HG03097 (cell line): Measurements from ENCODE around the gene THADA.
"Not testable (repeated sequence)": the region's sequence is repeated elsewhere in the genome, so short reads cannot be mapped to it uniquely, and the experiment has no call there.

Source experiments
- ATAC-seq: cut with Tn5 transposase; IDR thresholded peaks from one replicate; pipeline ENCODE4 v1.9.1; 2021; ENCODE audit not compliant: unreplicated experiment, low FRiP score

Gene THADA, protein sequence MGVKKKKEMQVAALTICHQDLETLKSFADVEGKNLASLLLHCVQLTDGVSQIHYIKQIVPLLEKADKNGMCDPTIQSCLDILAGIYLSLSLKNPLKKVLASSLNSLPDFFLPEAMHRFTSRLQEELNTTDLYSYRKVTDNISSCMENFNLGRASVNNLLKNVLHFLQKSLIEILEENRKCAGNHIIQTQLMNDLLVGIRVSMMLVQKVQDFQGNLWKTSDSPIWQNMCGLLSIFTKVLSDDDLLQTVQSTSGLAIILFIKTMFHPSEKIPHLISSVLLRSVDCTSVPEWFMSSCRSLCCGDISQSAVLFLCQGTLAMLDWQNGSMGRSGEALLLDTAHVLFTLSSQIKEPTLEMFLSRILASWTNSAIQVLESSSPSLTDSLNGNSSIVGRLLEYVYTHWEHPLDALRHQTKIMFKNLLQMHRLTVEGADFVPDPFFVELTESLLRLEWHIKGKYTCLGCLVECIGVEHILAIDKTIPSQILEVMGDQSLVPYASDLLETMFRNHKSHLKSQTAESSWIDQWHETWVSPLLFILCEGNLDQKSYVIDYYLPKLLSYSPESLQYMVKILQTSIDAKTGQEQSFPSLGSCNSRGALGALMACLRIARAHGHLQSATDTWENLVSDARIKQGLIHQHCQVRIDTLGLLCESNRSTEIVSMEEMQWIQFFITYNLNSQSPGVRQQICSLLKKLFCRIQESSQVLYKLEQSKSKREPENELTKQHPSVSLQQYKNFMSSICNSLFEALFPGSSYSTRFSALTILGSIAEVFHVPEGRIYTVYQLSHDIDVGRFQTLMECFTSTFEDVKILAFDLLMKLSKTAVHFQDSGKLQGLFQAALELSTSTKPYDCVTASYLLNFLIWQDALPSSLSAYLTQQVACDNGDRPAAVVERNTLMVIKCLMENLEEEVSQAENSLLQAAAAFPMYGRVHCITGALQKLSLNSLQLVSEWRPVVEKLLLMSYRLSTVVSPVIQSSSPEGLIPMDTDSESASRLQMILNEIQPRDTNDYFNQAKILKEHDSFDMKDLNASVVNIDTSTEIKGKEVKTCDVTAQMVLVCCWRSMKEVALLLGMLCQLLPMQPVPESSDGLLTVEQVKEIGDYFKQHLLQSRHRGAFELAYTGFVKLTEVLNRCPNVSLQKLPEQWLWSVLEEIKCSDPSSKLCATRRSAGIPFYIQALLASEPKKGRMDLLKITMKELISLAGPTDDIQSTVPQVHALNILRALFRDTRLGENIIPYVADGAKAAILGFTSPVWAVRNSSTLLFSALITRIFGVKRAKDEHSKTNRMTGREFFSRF (N-terminal part only)

DNA sequence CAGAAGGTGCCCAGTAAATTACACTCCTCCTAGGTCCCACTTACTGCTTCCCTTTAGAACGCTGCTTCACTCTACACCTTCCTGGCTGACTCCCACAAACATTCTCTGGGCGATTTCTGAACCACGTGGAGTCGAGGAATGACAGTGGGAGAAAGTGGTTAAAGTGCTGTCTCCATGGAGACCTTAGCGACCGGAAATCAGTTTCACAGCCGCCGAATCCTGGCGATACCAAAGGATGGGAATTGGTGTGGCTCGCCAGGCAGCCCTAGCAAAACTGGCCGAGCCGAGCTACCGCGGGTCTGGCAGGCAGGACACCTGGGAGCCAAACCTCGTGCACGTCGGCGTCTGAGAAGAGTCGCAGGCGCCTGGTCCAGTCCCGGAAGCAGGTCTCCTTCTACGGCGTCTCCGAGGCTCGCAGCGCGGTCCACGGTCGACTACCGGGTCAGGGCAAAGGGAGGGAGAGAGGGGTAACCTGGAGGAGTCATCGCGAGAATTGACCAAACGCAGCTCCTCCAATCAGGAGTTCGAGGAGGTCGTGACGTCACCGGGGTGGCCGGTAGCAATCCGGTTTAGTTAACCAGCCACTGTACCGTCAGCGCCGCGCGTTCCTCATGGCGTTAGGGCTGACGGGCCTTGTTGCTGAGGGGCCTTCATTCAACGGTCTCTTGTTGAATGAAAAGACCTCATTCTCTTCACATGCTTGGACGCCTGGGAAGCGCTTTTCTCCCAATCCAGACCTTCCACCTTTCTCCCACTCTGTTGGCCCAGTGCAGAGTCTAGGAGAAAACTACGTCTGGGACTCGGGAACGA, at the start of gene THADA:
Gene THADA, minus strand, starts transcription at position 436 of the 810 bp plus-strand sequence. CDS start 3,646 bp downstream, outside the sequence.
- peak; percentile 93 for ATAC-seq

GRCh38 chr2:43643680-43644079, 47.8 kb upstream of the THADA start:
- ATAC-seq, result no peak

- ATAC-seq, result no peak
These were observed 46.5 kb upstream of the THADA start for GRCh38 chr2:43642363-43642762.

DNA sequence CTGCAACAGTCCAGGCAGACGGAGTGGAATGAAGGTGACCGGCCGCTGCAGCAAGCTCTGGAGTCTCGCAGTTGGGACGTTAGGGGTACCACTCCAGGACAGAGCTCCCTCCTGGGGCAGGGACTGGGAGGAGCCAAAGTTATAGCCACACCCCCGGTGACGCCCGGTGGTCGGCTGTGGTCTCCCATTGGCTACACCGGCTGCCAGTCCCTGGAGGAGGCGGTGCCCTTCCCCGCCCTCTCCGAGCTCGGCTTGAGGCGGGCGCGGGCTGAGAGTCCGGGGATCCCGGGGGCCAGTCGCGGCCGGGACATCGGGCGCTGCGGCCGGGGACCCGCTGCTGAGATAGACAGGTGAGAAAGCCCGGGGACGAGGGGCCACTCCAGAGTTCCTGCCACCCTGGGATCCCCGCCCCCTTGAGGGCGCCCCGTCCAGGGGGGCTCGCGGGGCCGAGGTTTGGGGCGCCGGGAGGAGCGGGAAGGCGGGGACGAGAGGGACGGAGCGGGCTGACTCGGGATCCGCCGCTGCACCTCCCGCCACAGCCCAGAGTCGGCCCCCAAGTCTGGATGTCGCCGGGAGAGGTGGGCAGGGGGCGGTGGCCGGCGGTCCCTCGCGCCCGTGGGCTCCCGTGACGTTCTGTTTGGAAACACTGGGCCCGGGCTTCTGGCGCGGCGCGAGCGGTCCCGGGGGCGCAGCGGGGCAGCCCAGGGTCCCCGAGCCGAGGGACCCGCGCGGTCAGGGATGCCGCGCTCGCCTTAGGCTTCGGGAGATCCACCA, 41.4 kb upstream of the THADA start, which contains the start of gene PLEKHH2:
Gene PLEKHH2, plus strand, starts transcription at position 231 of the 774 bp plus-strand sequence. CDS start 7,414 bp downstream, outside the sequence.
- peak; percentile 99 for ATAC-seq

- ATAC-seq, result no peak
These were observed 40.8 kb upstream of the THADA start for GRCh38 chr2:43636621-43637020.

GRCh38 chr2:43636153-43636552, 40.3 kb upstream of the THADA start:
- ATAC-seq, result not testable (repeated sequence)

DNA sequence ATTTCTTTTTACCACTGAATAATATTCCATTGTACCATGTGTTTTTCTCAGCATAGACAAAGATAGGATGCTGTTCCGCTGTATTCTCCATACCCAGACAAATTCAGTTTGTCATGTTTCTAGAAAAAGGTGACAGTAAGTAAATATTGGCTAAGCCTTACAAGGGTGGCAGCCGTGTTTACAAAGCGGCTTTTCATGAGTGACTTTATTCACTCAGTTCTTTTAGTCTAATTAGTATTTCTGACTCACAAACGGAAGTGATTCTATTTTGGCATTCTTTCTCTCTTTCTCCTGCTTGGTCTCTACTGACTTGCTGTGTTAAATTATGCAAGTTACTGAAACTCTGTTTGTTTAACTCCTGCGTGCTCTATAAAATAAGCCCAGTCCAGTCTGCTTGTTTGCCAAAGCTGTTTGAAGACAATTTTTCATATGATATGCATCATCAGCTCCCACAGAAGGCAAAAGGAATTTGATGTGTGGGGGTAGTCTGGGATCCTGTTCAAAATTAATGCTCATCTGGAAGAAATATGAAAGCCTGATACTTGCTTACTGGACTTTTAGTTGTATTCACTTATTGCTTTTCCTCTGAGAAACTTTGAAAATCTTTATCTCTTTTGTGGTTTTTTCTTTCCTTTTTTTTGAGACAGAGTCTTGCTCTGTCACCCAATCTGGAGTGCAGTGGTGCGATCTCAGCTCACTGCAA, 38.9 kb upstream of the THADA start:
- ATAC-seq, result no peak

DNA sequence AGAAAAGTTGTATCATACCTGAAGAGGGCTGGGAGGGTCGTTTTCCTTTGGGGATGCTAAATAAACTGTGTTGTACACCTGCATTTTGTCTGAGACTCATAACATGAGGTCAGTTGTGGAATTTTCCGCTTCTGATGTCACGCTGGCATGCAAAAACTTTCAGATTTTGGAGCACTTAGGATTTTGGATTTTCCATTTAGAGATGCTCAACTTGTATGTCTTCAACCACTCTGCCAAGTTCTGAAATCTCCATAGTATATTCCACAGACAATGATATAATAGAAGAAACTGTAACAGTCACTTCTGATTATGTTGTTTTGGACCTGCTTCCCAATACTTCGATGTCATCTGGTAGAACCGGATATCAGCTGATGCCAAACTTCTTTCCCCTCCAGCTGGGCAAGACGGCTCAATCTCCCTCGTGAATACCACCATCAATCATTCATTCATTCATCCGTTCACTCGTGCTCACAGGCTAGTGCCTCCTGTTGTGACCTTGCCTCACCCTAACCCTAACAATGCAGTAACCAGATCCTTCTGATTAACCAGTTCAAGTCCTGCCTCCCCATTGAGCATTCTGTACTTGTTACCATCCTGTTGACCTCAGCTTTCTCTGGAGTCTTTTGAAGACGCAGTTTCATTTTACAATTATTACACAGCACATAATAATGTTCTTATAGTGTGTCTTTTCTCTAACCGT, 35.9 kb upstream of the THADA start:
- no peak for ATAC-seq

- ATAC-seq, result no peak
These were observed 27.2 kb upstream of the THADA start for GRCh38 chr2:43622931-43623451.

DNA sequence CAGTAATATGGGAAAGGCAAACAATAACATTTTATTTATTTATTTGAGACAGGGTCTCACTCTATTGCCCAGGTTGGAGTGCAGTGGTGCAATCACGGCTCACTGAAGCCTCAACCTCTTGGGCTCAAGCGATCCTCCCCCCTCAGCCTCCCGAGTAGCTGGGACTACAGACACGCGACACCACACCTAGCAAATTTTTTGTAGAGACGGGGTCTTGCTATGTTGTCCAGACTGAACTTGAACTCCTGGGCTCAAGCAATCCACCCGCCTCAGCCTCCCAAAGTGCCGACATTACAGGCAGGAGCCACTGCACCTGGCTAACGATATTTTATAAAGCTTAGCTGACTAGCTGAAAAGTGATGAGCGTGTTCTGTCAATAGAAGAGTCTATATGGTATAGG, 23.7 kb upstream of the THADA start:
- no peak for ATAC-seq

DNA sequence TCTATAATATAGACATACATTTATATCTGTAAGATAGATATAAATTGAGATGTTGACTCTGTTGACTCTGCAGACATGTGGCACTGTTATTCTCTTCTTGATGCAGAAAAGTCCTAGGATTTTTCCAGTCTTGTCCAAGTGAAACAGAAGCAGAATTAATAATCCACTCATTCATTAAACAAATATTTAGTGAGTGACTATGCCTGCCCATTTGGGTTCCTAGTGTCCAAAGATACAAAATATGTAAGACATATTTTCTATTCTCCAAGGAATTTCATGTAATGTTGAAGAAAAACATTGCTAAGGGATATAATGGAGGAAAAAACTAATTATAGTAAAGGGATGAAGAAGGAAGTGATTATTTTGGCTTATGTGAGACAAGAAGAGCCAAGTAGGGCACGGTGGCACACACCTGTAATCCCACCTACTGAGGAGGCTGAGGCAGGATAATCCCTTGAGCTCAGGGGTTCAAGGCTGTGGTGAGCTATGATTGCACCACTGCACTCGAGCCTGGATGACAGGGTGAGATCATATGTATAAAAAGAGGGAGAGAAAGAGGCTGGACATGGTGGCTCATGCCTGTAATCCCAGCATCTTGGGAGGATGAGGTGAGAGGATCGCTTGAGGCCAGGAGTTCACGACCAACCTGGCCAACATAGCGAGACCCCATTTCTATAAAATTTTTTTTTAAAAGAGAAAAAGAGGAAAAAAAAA, 21.3 kb upstream of the THADA start:
- no peak for ATAC-seq

GRCh38 chr2:43612944-43613343, 17.1 kb upstream of the THADA start:
- ATAC-seq, result no peak

- no peak for ATAC-seq
These were observed 16.4 kb upstream of the THADA start for GRCh38 chr2:43611987-43612894.

GRCh38 chr2:43610361-43610760, 14.5 kb upstream of the THADA start:
- ATAC-seq, result no peak

GRCh38 chr2:43609290-43609918, 13.6 kb upstream of the THADA start:
- ATAC-seq, result no peak
